HG03565 (cell line): Measurements from ENCODE around the gene EPB41L5.
"Not testable (repeated sequence)": the region's sequence is repeated elsewhere in the genome, so short reads cannot be mapped to it uniquely, and the experiment has no call there.

Experiments used
- ATAC-seq: cut with Tn5 transposase; IDR thresholded peaks from one replicate; pipeline ENCODE4 v1.9.1; 2021; ENCODE audit warnings: mild to moderate bottlenecking, moderate library complexity; ENCODE audit not compliant: unreplicated experiment

The EPB41L5 gene

GRCh38 chr2:120192280-120192679 is 179.4 kb downstream of the EPB41L5 start:
- ATAC-seq: no peak

- ATAC-seq: no peak
Measured at GRCh38 chr2:120195553-120195952, 182.7 kb downstream of the EPB41L5 start.

GRCh38 chr2:120199817-120200459 is 187.1 kb downstream of the EPB41L5 start:
- not testable (repeated sequence) for ATAC-seq

- ATAC-seq: no peak
Measured at GRCh38 chr2:120203251-120204021, 190.6 kb downstream of the EPB41L5 start.

- no peak for ATAC-seq
Measured at GRCh38 chr2:120204022-120204405, 191.1 kb downstream of the EPB41L5 start.

GRCh38 chr2:120204417-120204816 is 191.5 kb downstream of the EPB41L5 start:
- ATAC-seq: no peak

- no peak for ATAC-seq
Measured at GRCh38 chr2:120204945-120205670, 192.2 kb downstream of the EPB41L5 start.

- no peak for ATAC-seq
Measured at GRCh38 chr2:120206022-120206581, 193.2 kb downstream of the EPB41L5 start.

GRCh38 chr2:120208381-120209353 is 195.8 kb downstream of the EPB41L5 start:
- ATAC-seq: no peak

GRCh38 chr2:120209427-120210269 is 196.8 kb downstream of the EPB41L5 start:
- no peak for ATAC-seq

- no peak for ATAC-seq
Measured at GRCh38 chr2:120210270-120210693, 197.4 kb downstream of the EPB41L5 start.

- no peak for ATAC-seq
Measured at GRCh38 chr2:120218181-120218580, 205.3 kb downstream of the EPB41L5 start.

- ATAC-seq: no peak
Measured at GRCh38 chr2:120219291-120219690, 206.4 kb downstream of the EPB41L5 start.

GRCh38 chr2:120219766-120220165 is 206.9 kb downstream of the EPB41L5 start:
- no peak for ATAC-seq

- ATAC-seq: no peak
Measured at GRCh38 chr2:120220756-120221155, 207.9 kb downstream of the EPB41L5 start.

GRCh38 chr2:120221616-120222015 is 208.7 kb downstream of the EPB41L5 start:
- ATAC-seq: no peak

- ATAC-seq: no peak
Measured at GRCh38 chr2:120222186-120223033, 209.5 kb downstream of the EPB41L5 start.
